ENCODE measurements around the gene ZFYVE16. TPM values are rescaled to one million over a fixed set of nuclear protein-coding genes. Genes with fewer than 3 reads are reported as not detected.

ZFYVE16 gene
- total and polyA plus RNA-seq, 2 of the 13 experiments (the other 11 are each of a cell fraction or from before 2014, with no cell fraction given): 9.3 to 33.3 TPM

DNA sequence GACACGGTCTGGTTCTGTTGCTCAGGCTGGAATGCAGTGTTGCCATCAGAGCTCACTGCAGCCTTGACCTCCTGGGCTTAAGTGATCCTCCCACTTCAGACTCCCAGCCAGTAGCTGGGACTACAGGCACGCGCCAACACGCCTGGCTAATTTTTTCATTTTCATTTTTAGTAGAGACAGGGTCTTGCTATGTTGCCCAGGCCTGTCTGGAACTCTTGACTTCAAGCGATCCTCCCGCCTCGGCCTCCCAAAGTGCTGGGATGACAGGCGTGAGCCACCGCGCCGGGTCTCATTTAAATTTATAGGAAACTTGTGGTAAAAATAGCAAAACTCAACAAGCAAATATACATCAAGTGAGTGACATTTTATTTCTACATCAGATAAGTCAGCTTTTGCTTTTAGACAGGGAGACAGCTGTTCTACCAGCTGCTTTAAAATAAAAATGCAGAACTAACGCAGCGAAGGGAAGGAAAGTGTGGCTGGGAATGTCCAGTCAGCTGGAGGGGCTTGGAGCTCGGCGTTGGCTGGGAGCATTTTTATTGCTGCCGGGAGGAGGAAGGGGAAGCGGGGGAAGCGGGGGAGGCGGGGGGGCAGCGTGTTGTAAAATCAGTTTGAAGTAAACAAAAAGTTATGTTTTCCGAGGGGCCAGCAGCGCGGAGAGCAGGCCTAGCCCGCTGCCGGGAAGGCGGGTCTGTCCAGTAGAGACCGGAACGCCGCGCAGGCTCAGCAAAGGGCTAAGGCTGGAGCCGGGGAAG is 707 bp upstream of the ZFYVE16 start (continued):
- TF ChIP-seq ZNF770 (CRISPR knock-in tag; IDR thresholded peaks at IDR 0.05) (peak; percentile 98), PTBP1 (IDR thresholded peaks at IDR 0.05; ENCODE audit: low read depth, low read length, poor library complexity, severe bottlenecking) (no peak), ZNF777 (CRISPR knock-in tag; IDR thresholded peaks at IDR 0.05) (no peak), SOX6 (IDR thresholded peaks at IDR 0.05) (no peak), SOX6 (CRISPR knock-in tag; IDR thresholded peaks at IDR 0.05) (no peak; the same call in 1 of the 2 replicates), ZNF546 (CRISPR knock-in tag; conservative IDR thresholded peaks at IDR 0.05) (0 out of 2 replicates have a peak, but pooled peaks have one; percentile 15), MAFG (CRISPR knock-in tag; IDR thresholded peaks at IDR 0.05) (no peak), HDAC2 (CRISPR knock-in tag; IDR thresholded peaks at IDR 0.05) (peak; percentile 57; the same call in 1 of the 2 replicates), PITX1 (CRISPR knock-in tag; IDR thresholded peaks at IDR 0.05) (peak; percentile 21), SOX13 (IDR thresholded peaks at IDR 0.05) (no peak), SOX13 (CRISPR knock-in tag; conservative IDR thresholded peaks at IDR 0.05 in 1 of 2, IDR thresholded peaks at IDR 0.05 in 1 of 2) (peak in 1 of 2 experiments; percentile 13; a peak in 1 of 4 replicates), PREB (CRISPR knock-in tag; IDR thresholded peaks at IDR 0.05) (no peak), IRF1 (CRISPR knock-in tag; IDR thresholded peaks at IDR 0.05; ENCODE audit: low read depth) (no peak), TBX2 (CRISPR knock-in tag; IDR thresholded peaks at IDR 0.05; ENCODE audit: borderline replicate concordance) (no peak), ELF1 (CRISPR knock-in tag; IDR thresholded peaks at IDR 0.05) (no peak), ZNF33B (CRISPR knock-in tag; IDR thresholded peaks at IDR 0.05) (0 out of 2 replicates have a peak, but pooled peaks have one; percentile 15), ZFP91 (CRISPR knock-in tag; IDR thresholded peaks at IDR 0.05; ENCODE audit: borderline replicate concordance) (no peak), MED1 (CRISPR knock-in tag; IDR thresholded peaks at IDR 0.05) (peak; percentile 50; the same call in 1 of the 2 replicates), GPN1 (CRISPR knock-in tag; IDR thresholded peaks at IDR 0.05; ENCODE audit: borderline replicate concordance) (no peak), ZNF652 (CRISPR knock-in tag; IDR thresholded peaks at IDR 0.05; ENCODE audit: borderline replicate concordance, low read depth) (no peak), ZNF34 (CRISPR knock-in tag; IDR thresholded peaks at IDR 0.05; ENCODE audit: borderline replicate concordance) (0 out of 2 replicates have a peak, but pooled peaks have one; percentile 61), ZNF557 (CRISPR knock-in tag; IDR thresholded peaks at IDR 0.05) (no peak), NCOR1 (IDR thresholded peaks at IDR 0.05; ENCODE audit: borderline replicate concordance, low read length) (no peak), ZNF124 (CRISPR knock-in tag; IDR thresholded peaks at IDR 0.05) (no peak), ZNF460 (CRISPR knock-in tag; IDR thresholded peaks at IDR 0.05; ENCODE audit: borderline replicate concordance) (peak; percentile 64), SP5 (CRISPR knock-in tag; IDR thresholded peaks at IDR 0.05; ENCODE audit: borderline replicate concordance, low read depth) (peak; percentile 83)
